Activated CD4-positive, alpha-beta T cell treated with anti-CD3 and anti-CD28 coated beads, Interleukin-2, amount 10 ng/mL, durations not matched to agents 7 days and 5 days (primary cell): ENCODE results near the gene EPC1. TPM values are rescaled to one million over a fixed set of nuclear protein-coding genes. Genes with fewer than 3 reads are reported as not detected.
A peak's percentile ranks its signal among the peaks of the same experiment; 100 is the strongest.

ENCODE experiments used
- CTCF ChIA-PET: fragments of 350-600 bp; sonication (Branson Sonifier 250); formaldehyde crosslinking; loops from one replicate; lab custom pipeline; 2021; ENCODE audit warnings: antibody characterized with exemption; lab: Charles Lee
- POLR2A ChIA-PET: fragments of 350-600 bp; sonication (Branson Sonifier 250); formaldehyde crosslinking; loops from one replicate; lab custom pipeline; 2021; ENCODE audit warnings: antibody characterized with exemption; lab: Charles Lee
- DNase-seq: peaks from one replicate; pipeline ENCODE4 v3.0.0-alpha.2; 2020
- H3K27ac Mint-ChIP-seq: one replicate; pipeline ENCODE4 v1.8.0; 2021; ENCODE audit warnings: mild to moderate bottlenecking, moderate library complexity, mixed read lengths
- H3K27me3 Mint-ChIP-seq: one replicate; pipeline ENCODE4 v1.8.0; 2021; ENCODE audit warnings: mixed read lengths
- H3K36me3 Mint-ChIP-seq: one replicate; pipeline ENCODE4 v1.8.0; 2021; ENCODE audit warnings: low read depth, mixed read lengths
- H3K4me1 Mint-ChIP-seq: one replicate; pipeline ENCODE4 v1.8.0; 2021; ENCODE audit warnings: mixed read lengths
- H3K4me3 Mint-ChIP-seq: one replicate; pipeline ENCODE4 v1.8.0; 2021; ENCODE audit warnings: mild to moderate bottlenecking, moderate library complexity, mixed read lengths
- H3K9me3 Mint-ChIP-seq: one replicate; pipeline ENCODE4 v1.8.0; 2021; ENCODE audit warnings: mixed read lengths
- total RNA-seq, 2 experiments: library from RNA; stranded (reverse); gene quantifications; one replicate each; pipeline ENCODE4 v1.2.3, GENCODE V29; 2021

Gene EPC1
- total RNA-seq, 2 experiments from 2014 or later = 47.6 to 54.2 TPM

- CTCF ChIA-PET = interaction anchor here (0.6 to 2.0 kb wide), 12 partner anchors 8 to 578 kb away, joined by 3 to 5 read pairs (median 3); no protein-coding TSS in a partner anchor
- Mint-ChIP-seq H3K9me3 (peaks cover 2% of the 10 kb centered on the region), H3K4me1 (peaks cover 34% of the 10 kb centered on the region), H3K27ac (no peak overlapping the region), H3K27me3 (no peaks in the 10 kb centered on the region), H3K36me3 (peaks cover 16% of the 10 kb centered on the region), H3K4me3 (no peak overlapping the region)
- peak; percentile 57 for DNase-seq
- POLR2A ChIA-PET = interaction anchor here (0.6 kb wide), 1 partner anchor 68 kb away, joined by 3 read pairs; the partner anchor contains the start of gene CCDC7
Measured at GRCh38 chr10:32377458-32378259, 30.7 kb upstream of the EPC1 start.

GRCh38 chr10:32376771-32377170 is 29.8 kb upstream of the EPC1 start:
- no peak overlapping the region for H3K27ac Mint-ChIP-seq
- H3K4me3 Mint-ChIP-seq = no peak overlapping the region

GRCh38 chr10:32376097-32376496 is 29.1 kb upstream of the EPC1 start:
- Mint-ChIP-seq H3K27me3 (no peaks in the 10 kb centered on the region), H3K9me3 (peaks cover 2% of the 10 kb centered on the region), H3K4me3 (no peak overlapping the region), H3K4me1 (peaks cover 37% of the 10 kb centered on the region), H3K27ac (no peak overlapping the region), H3K36me3 (peaks cover 25% of the 10 kb centered on the region)
- DNase-seq = no peak
- ChIA-PET POLR2A (no interaction called here), CTCF (interaction anchor here (1.3 kb wide), 1 partner anchor 30 kb away, joined by 5 read pairs; no protein-coding TSS in a partner anchor)

More at GRCh38 chr10:32376771-32377170, 29.8 kb upstream of the EPC1 start:
- Mint-ChIP-seq H3K9me3 (peaks cover 2% of the 10 kb centered on the region), H3K4me1 (peaks cover 39% of the 10 kb centered on the region), H3K36me3 (peaks cover 23% of the 10 kb centered on the region), H3K27me3 (no peaks in the 10 kb centered on the region)
- POLR2A ChIA-PET = no interaction called here
- DNase-seq = no peak
- CTCF ChIA-PET = interaction anchor here (1.3 kb wide), 1 partner anchor 31 kb away, joined by 5 read pairs; no protein-coding TSS in a partner anchor

GRCh38 chr10:32375631-32376030 is 28.7 kb upstream of the EPC1 start:
- DNase-seq = no peak
- Mint-ChIP-seq H3K4me1 (peaks cover 35% of the 10 kb centered on the region), H3K4me3 (no peak overlapping the region), H3K27me3 (no peaks in the 10 kb centered on the region), H3K9me3 (peaks cover 2% of the 10 kb centered on the region), H3K36me3 (peaks cover 26% of the 10 kb centered on the region), H3K27ac (no peak overlapping the region)
- POLR2A ChIA-PET = no interaction called here
- CTCF ChIA-PET = interaction anchor here (0.7 to 1.3 kb wide), 2 partner anchors 13 to 29 kb away, joined by 3 to 5 read pairs; no protein-coding TSS in a partner anchor

GRCh38 chr10:32374605-32375004 is 27.6 kb upstream of the EPC1 start:
- no peak overlapping the region for H3K27ac Mint-ChIP-seq
- DNase-seq = no peak
- H3K27me3 Mint-ChIP-seq = no peaks in the 10 kb centered on the region
- ChIA-PET CTCF (interaction anchor here (2.4 kb wide), 1 partner anchor 11 kb away, joined by 8 read pairs; no protein-coding TSS in a partner anchor), POLR2A (no interaction called here)
- H3K4me1 Mint-ChIP-seq = peaks cover 35% of the 10 kb centered on the region
- H3K4me3 Mint-ChIP-seq = peak overlapping the region; percentile 28
- peaks cover 2% of the 10 kb centered on the region for H3K9me3 Mint-ChIP-seq
- peaks cover 26% of the 10 kb centered on the region for H3K36me3 Mint-ChIP-seq

- CTCF ChIA-PET = interaction anchor here (0.7 to 2.4 kb wide), 3 partner anchors 10 to 17 kb away, joined by 3 to 8 read pairs (median 5); no protein-coding TSS in a partner anchor
- Mint-ChIP-seq H3K27me3 (no peaks in the 10 kb centered on the region), H3K27ac (no peak overlapping the region), H3K36me3 (peaks cover 26% of the 10 kb centered on the region), H3K4me1 (peaks cover 38% of the 10 kb centered on the region), H3K4me3 (no peak overlapping the region), H3K9me3 (peaks cover 2% of the 10 kb centered on the region)
- POLR2A ChIA-PET = no interaction called here
- no peak for DNase-seq
Measured at GRCh38 chr10:32373496-32373895, 26.5 kb upstream of the EPC1 start.

- no peak overlapping the region for H3K4me3 Mint-ChIP-seq
- H3K36me3 Mint-ChIP-seq = peaks cover 26% of the 10 kb centered on the region
- peaks cover 2% of the 10 kb centered on the region for H3K9me3 Mint-ChIP-seq
- peaks cover 42% of the 10 kb centered on the region for H3K4me1 Mint-ChIP-seq
- ChIA-PET CTCF (interaction anchor here (0.7 to 2.4 kb wide), 3 partner anchors 9 to 18 kb away, joined by 3 to 8 read pairs (median 5); no protein-coding TSS in a partner anchor), POLR2A (no interaction called here)
- no peak for DNase-seq
- H3K27ac Mint-ChIP-seq = no peak overlapping the region
- H3K27me3 Mint-ChIP-seq = no peaks in the 10 kb centered on the region
Measured at GRCh38 chr10:32373031-32373430, 26.1 kb upstream of the EPC1 start.

GRCh38 chr10:32372000-32372875 is 25.3 kb upstream of the EPC1 start:
- ChIA-PET CTCF (interaction anchor here (1.8 to 2.7 kb wide), 3 partner anchors 9 to 19 kb away, joined by 5 to 10 read pairs (median 8); no protein-coding TSS in a partner anchor), POLR2A (no interaction called here)
- DNase-seq = no peak
- Mint-ChIP-seq H3K4me1 (peaks cover 46% of the 10 kb centered on the region), H3K36me3 (peaks cover 26% of the 10 kb centered on the region), H3K9me3 (peaks cover 2% of the 10 kb centered on the region), H3K27ac (no peak overlapping the region), H3K4me3 (no peak overlapping the region), H3K27me3 (no peaks in the 10 kb centered on the region)

GRCh38 chr10:32371101-32371500 is 24.1 kb upstream of the EPC1 start:
- Mint-ChIP-seq H3K4me1 (peaks cover 50% of the 10 kb centered on the region), H3K9me3 (peaks cover 2% of the 10 kb centered on the region), H3K27ac (no peak overlapping the region), H3K27me3 (no peaks in the 10 kb centered on the region), H3K4me3 (no peak overlapping the region), H3K36me3 (peaks cover 27% of the 10 kb centered on the region)
- ChIA-PET POLR2A (no interaction called here), CTCF (interaction anchor here (0.9 to 2.7 kb wide), 3 partner anchors 18 to 115 kb away, joined by 3 to 10 read pairs (median 4); no protein-coding TSS in a partner anchor)
- no peak for DNase-seq

- ChIA-PET CTCF (interaction anchor here (0.7 to 1.5 kb wide), 7 partner anchors 10 to 233 kb away, joined by 3 to 5 read pairs (median 3); no protein-coding TSS in a partner anchor), POLR2A (interaction anchor here (1.3 kb wide), 1 partner anchor 11 kb away, joined by 3 read pairs; no protein-coding TSS in a partner anchor)
- H3K4me3 Mint-ChIP-seq = peak overlapping the region; percentile 41
- H3K27me3 Mint-ChIP-seq = no peaks in the 10 kb centered on the region
- H3K27ac Mint-ChIP-seq = peak overlapping the region; percentile 81
- peaks cover 47% of the 10 kb centered on the region for H3K4me1 Mint-ChIP-seq
- DNase-seq = peak; percentile 80
- no peaks in the 10 kb centered on the region for H3K9me3 Mint-ChIP-seq
- H3K36me3 Mint-ChIP-seq = peaks cover 20% of the 10 kb centered on the region
Measured at GRCh38 chr10:32367793-32368453, 21.0 kb upstream of the EPC1 start.

GRCh38 chr10:32366588-32366987 is 19.6 kb upstream of the EPC1 start:
- Mint-ChIP-seq H3K27ac (no peak overlapping the region), H3K36me3 (peaks cover 13% of the 10 kb centered on the region), H3K4me3 (peak overlapping the region; percentile 15), H3K4me1 (peaks cover 51% of the 10 kb centered on the region), H3K27me3 (no peaks in the 10 kb centered on the region), H3K9me3 (no peaks in the 10 kb centered on the region)
- POLR2A ChIA-PET = interaction anchor here (1.3 kb wide), 1 partner anchor 10 kb away, joined by 3 read pairs; no protein-coding TSS in a partner anchor
- CTCF ChIA-PET = interaction anchor here (1.0 kb wide), 1 partner anchor 18 kb away, joined by 3 read pairs; no protein-coding TSS in a partner anchor
- no peak for DNase-seq
